ENCODE results near the gene ATRN. TPM values are rescaled to one million over a fixed set of nuclear protein-coding genes. Genes with fewer than 3 reads are reported as not detected.

ATRN gene
- total and polyA plus RNA-seq, 4 donors: 8.4 to 104 (median 46.0) TPM

- H3K4me1 ChIP-seq (ENCODE audit: control insufficient read depth in 4 of 4, insufficient read depth in 4 of 4, low read length in 3 of 4): peaks cover 4 to 58% (median 43%) of the 10 kb centered on the region in 4 donors
- no peaks in the 10 kb centered on the region for H3K27me3 ChIP-seq (ENCODE audit: control insufficient read depth in 4 of 4, insufficient read depth in 4 of 4, low read length in 3 of 4)
- H3K9ac ChIP-seq (ENCODE audit: low read depth in 1 of 2, low read length in 2 of 2): no peak overlapping the region
- H3K36me3 ChIP-seq (ENCODE audit: control insufficient read depth in 4 of 4, insufficient read depth in 3 of 4, low read depth in 1 of 4, low read length in 3 of 4): peaks cover 0 to 2% (median under 1%) of the 10 kb centered on the region in 4 donors
- TF ChIP-seq, protein P1, sequence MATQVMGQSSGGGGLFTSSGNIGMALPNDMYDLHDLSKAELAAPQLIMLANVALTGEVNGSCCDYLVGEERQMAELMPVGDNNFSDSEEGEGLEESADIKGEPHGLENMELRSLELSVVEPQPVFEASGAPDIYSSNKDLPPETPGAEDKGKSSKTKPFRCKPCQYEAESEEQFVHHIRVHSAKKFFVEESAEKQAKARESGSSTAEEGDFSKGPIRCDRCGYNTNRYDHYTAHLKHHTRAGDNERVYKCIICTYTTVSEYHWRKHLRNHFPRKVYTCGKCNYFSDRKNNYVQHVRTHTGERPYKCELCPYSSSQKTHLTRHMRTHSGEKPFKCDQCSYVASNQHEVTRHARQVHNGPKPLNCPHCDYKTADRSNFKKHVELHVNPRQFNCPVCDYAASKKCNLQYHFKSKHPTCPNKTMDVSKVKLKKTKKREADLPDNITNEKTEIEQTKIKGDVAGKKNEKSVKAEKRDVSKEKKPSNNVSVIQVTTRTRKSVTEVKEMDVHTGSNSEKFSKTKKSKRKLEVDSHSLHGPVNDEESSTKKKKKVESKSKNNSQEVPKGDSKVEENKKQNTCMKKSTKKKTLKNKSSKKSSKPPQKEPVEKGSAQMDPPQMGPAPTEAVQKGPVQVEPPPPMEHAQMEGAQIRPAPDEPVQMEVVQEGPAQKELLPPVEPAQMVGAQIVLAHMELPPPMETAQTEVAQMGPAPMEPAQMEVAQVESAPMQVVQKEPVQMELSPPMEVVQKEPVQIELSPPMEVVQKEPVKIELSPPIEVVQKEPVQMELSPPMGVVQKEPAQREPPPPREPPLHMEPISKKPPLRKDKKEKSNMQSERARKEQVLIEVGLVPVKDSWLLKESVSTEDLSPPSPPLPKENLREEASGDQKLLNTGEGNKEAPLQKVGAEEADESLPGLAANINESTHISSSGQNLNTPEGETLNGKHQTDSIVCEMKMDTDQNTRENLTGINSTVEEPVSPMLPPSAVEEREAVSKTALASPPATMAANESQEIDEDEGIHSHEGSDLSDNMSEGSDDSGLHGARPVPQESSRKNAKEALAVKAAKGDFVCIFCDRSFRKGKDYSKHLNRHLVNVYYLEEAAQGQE (IDR thresholded peaks at IDR 0.05): no peak
- no peak for TF ChIP-seq ATF3 (IDR thresholded peaks at IDR 0.05)
- TF ChIP-seq FOXA2 (IDR thresholded peaks at IDR 0.05): no peak
- TF ChIP-seq EGR1 (IDR thresholded peaks at IDR 0.05; ENCODE audit: low read depth in 2 of 2): no peak
- TF ChIP-seq, protein P2, sequence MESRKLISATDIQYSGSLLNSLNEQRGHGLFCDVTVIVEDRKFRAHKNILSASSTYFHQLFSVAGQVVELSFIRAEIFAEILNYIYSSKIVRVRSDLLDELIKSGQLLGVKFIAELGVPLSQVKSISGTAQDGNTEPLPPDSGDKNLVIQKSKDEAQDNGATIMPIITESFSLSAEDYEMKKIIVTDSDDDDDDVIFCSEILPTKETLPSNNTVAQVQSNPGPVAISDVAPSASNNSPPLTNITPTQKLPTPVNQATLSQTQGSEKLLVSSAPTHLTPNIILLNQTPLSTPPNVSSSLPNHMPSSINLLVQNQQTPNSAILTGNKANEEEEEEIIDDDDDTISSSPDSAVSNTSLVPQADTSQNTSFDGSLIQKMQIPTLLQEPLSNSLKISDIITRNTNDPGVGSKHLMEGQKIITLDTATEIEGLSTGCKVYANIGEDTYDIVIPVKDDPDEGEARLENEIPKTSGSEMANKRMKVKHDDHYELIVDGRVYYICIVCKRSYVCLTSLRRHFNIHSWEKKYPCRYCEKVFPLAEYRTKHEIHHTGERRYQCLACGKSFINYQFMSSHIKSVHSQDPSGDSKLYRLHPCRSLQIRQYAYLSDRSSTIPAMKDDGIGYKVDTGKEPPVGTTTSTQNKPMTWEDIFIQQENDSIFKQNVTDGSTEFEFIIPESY (IDR thresholded peaks at IDR 0.05): no peak
- no peak for TF ChIP-seq JUND (IDR thresholded peaks at IDR 0.05)
- TF ChIP-seq SP1 (IDR thresholded peaks at IDR 0.05): no peak
- TF ChIP-seq MAX (IDR thresholded peaks at IDR 0.05): no peak
- TF ChIP-seq YY1 (IDR thresholded peaks at IDR 0.05): no peak
- TF ChIP-seq GABPA (IDR thresholded peaks at IDR 0.05 in 1 of 2, conservative IDR thresholded peaks at IDR 0.05 in 1 of 2): no peak
- TF ChIP-seq NR2F2 (IDR thresholded peaks at IDR 0.05): no peak
- TF ChIP-seq, protein P3, sequence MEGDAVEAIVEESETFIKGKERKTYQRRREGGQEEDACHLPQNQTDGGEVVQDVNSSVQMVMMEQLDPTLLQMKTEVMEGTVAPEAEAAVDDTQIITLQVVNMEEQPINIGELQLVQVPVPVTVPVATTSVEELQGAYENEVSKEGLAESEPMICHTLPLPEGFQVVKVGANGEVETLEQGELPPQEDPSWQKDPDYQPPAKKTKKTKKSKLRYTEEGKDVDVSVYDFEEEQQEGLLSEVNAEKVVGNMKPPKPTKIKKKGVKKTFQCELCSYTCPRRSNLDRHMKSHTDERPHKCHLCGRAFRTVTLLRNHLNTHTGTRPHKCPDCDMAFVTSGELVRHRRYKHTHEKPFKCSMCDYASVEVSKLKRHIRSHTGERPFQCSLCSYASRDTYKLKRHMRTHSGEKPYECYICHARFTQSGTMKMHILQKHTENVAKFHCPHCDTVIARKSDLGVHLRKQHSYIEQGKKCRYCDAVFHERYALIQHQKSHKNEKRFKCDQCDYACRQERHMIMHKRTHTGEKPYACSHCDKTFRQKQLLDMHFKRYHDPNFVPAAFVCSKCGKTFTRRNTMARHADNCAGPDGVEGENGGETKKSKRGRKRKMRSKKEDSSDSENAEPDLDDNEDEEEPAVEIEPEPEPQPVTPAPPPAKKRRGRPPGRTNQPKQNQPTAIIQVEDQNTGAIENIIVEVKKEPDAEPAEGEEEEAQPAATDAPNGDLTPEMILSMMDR (IDR thresholded peaks at IDR 0.05; ENCODE audit: low read depth, low read length, missing input control): no peak
- TF ChIP-seq RXRA (IDR thresholded peaks at IDR 0.05): no peak
- no peak for TF ChIP-seq HNF4G (IDR thresholded peaks at IDR 0.05)
- TF ChIP-seq FOXA1 (IDR thresholded peaks at IDR 0.05): no peak
- H3K4me3 ChIP-seq (ENCODE audit: low read depth in 1 of 3, low read length in 3 of 3): no peak overlapping the region
- H3K9me3 ChIP-seq (ENCODE audit: control insufficient read depth in 4 of 4, low read length in 3 of 4): no peaks in the 10 kb centered on the region
- DNase-seq (ENCODE audit: low spot score): no peak
- H3K27ac ChIP-seq (ENCODE audit: low read depth in 1 of 2, low read length in 2 of 2): peak overlapping the region; percentile 73 to 81
Measured at GRCh38 chr20:3551681-3552434, 81.0 kb downstream of the ATRN start.

All from liver (tissue), 9 donors.